GM19328 (cell line): ENCODE results near the gene CACNA2D3.

ENCODE experiments used
- ATAC-seq: cut with Tn5 transposase; IDR thresholded peaks from one replicate; pipeline ENCODE4 v1.9.1; 2021; ENCODE audit warnings: mild to moderate bottlenecking, moderate library complexity; ENCODE audit not compliant: unreplicated experiment

CACNA2D3 gene

GRCh38 chr3:54360320-54360719 lies 238.0 kb downstream of the CACNA2D3 start:
- no peak for ATAC-seq

- ATAC-seq: no peak
Observed at GRCh38 chr3:54361746-54362283, 239.5 kb downstream of the CACNA2D3 start.

GRCh38 chr3:54366007-54366750 lies 243.8 kb downstream of the CACNA2D3 start:
- no peak for ATAC-seq

- no peak for ATAC-seq
Observed at GRCh38 chr3:54366839-54367238, 244.5 kb downstream of the CACNA2D3 start.

- no peak for ATAC-seq
Observed at GRCh38 chr3:54372232-54372631, 249.9 kb downstream of the CACNA2D3 start.

- no peak for ATAC-seq
Observed at GRCh38 chr3:54374214-54374852, 252.0 kb downstream of the CACNA2D3 start.

- ATAC-seq: no peak
Observed at GRCh38 chr3:54376142-54376807, 253.9 kb downstream of the CACNA2D3 start.

GRCh38 chr3:54376939-54377578 lies 254.7 kb downstream of the CACNA2D3 start:
- ATAC-seq: no peak

- no peak for ATAC-seq
Observed at GRCh38 chr3:54378184-54378583, 255.8 kb downstream of the CACNA2D3 start.

GRCh38 chr3:54384279-54384678 lies 261.9 kb downstream of the CACNA2D3 start:
- no peak for ATAC-seq

GRCh38 chr3:54390582-54390981 lies 268.2 kb downstream of the CACNA2D3 start:
- no peak for ATAC-seq

GRCh38 chr3:54393150-54393549 lies 270.8 kb downstream of the CACNA2D3 start:
- no peak for ATAC-seq

- ATAC-seq: no peak
Observed at GRCh38 chr3:54408328-54408727, 286.0 kb downstream of the CACNA2D3 start.

- no peak for ATAC-seq
Observed at GRCh38 chr3:54421943-54422342, 299.6 kb downstream of the CACNA2D3 start.

- ATAC-seq: no peak
Observed at GRCh38 chr3:54424292-54424691, 301.9 kb downstream of the CACNA2D3 start.

- ATAC-seq: no peak
Observed at GRCh38 chr3:54426381-54426780, 304.0 kb downstream of the CACNA2D3 start.

GRCh38 chr3:54427501-54427900 lies 305.1 kb downstream of the CACNA2D3 start:
- no peak for ATAC-seq

GRCh38 chr3:54427941-54428871 lies 305.9 kb downstream of the CACNA2D3 start:
- ATAC-seq: no peak

GRCh38 chr3:54432975-54433374 lies 310.6 kb downstream of the CACNA2D3 start:
- ATAC-seq: no peak

- no peak for ATAC-seq
Observed at GRCh38 chr3:54433846-54434245, 311.5 kb downstream of the CACNA2D3 start.
